Prostate gland (tissue), 2 donors: ENCODE data around the gene AFDN. TPM values are rescaled to one million over a fixed set of nuclear protein-coding genes. Genes with fewer than 3 reads are reported as not detected.

Experiments used
- DNase-seq: peaks from one replicate; pipeline ENCODE4 v3.0.0-alpha.2; 2019; ENCODE audit warnings: low spot score
- H3K27ac ChIP-seq, 2 donors: fragments of 200-600 bp; sonication (generic); 2 replicates each; pipeline ENCODE4 v1.5.1; 2017 to 2019
- H3K27me3 ChIP-seq: fragments of 200-600 bp; sonication (generic); replicated peaks from 2 replicates; pipeline ENCODE4 v1.5.1; 2019; ENCODE audit not compliant: insufficient read depth
- H3K36me3 ChIP-seq, 2 donors: fragments of 200-600 bp; sonication (generic); 1 replicate in 1 of 2; 2 replicates in 1 of 2; pipeline versions ENCODE4 v1.5.1 to v1.8.1; 2017 to 2019
- H3K4me1 ChIP-seq: fragments of 200-600 bp; sonication (generic); replicated peaks from 2 replicates; pipeline ENCODE4 v1.5.1; 2019
- H3K4me3 ChIP-seq, 2 donors: fragments of 200-600 bp; sonication (generic); 2 replicates each; pipeline ENCODE4 v1.5.1; 2017 to 2019
- H3K9me3 ChIP-seq: fragments of 200-600 bp; sonication (generic); 2 replicates; pipeline ENCODE4 v1.5.1; 2017
- POLR2A ChIP-seq: fragments of 450-650 bp; IDR thresholded peaks from one replicate; pipeline ENCODE4 v1.6.1; 2016; ENCODE audit warnings: antibody characterized with exemption, mild to moderate bottlenecking
- POLR2AphosphoS5 ChIP-seq: sonication (generic); formaldehyde crosslinking; IDR thresholded peaks from one replicate; pipeline ENCODE4 v1.6.1; 2017; ENCODE audit warnings: antibody characterized with exemption
- WGBS: methylation state at CpG from one replicate; pipeline ENCODE4 v1.1.5; 2018; 5-methylcytosine and 5-hydroxymethylcytosine counted together
- intact Hi-C: fragments of 100-400 bp; cut with DNase I; formaldehyde crosslinking; loops from one replicate; pipeline ENCODE4 v1.14.2; 2022
- total RNA-seq, 2 donors: library from RNA; depleted of rRNA; stranded (reverse); fragments of >200 nt; gene quantifications; one replicate each; pipeline ENCODE4 v1.1.0, GENCODE V29; 2016
- TF ChIP-seq, protein P1 (sequence below), 4 experiments: fragments of 200-600 bp in 2 of 4; fragments of 450-650 bp in 2 of 4; sonication (generic) in 2 of 4; IDR thresholded peaks; 1 replicate in 3 of 4; 2 replicates in 1 of 4; pipeline ENCODE4 v1.5.1; 2016 to 2019; ENCODE audit warnings: antibody characterized with exemption in 4 of 4, mild to moderate bottlenecking in 2 of 4, moderate library complexity in 2 of 4

The AFDN gene
- total RNA-seq, 2 donors from 2014 or later: 171 to 204 TPM

- H3K4me3 ChIP-seq: no peak overlapping the region
- no peak overlapping the region for H3K27ac ChIP-seq
- TF ChIP-seq POLR2AphosphoS5 (no peak), POLR2A (no peak)
- TF ChIP-seq, protein P1, sequence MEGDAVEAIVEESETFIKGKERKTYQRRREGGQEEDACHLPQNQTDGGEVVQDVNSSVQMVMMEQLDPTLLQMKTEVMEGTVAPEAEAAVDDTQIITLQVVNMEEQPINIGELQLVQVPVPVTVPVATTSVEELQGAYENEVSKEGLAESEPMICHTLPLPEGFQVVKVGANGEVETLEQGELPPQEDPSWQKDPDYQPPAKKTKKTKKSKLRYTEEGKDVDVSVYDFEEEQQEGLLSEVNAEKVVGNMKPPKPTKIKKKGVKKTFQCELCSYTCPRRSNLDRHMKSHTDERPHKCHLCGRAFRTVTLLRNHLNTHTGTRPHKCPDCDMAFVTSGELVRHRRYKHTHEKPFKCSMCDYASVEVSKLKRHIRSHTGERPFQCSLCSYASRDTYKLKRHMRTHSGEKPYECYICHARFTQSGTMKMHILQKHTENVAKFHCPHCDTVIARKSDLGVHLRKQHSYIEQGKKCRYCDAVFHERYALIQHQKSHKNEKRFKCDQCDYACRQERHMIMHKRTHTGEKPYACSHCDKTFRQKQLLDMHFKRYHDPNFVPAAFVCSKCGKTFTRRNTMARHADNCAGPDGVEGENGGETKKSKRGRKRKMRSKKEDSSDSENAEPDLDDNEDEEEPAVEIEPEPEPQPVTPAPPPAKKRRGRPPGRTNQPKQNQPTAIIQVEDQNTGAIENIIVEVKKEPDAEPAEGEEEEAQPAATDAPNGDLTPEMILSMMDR (IDR thresholded peaks at IDR 0.05): no peak
- H3K27me3 ChIP-seq: no peaks in the 10 kb centered on the region
- H3K4me1 ChIP-seq: no peaks in the 10 kb centered on the region
- H3K9me3 ChIP-seq: no peaks in the 10 kb centered on the region
- peak; percentile 2 for DNase-seq
- WGBS: 84% methylated on average over 13 of the region's 13 CpGs
- no peaks in the 10 kb centered on the region for H3K36me3 ChIP-seq
- intact Hi-C loops: no loop called here
Measured at GRCh38 chr6:167791780-167792478, 34.8 kb upstream of the AFDN start.

- Histone ChIP-seq H3K36me3 (no peaks in the 10 kb centered on the region), H3K4me1 (peaks cover 2% of the 10 kb centered on the region), H3K4me3 (no peak overlapping the region), H3K27ac (no peak overlapping the region), H3K27me3 (no peaks in the 10 kb centered on the region), H3K9me3 (no peaks in the 10 kb centered on the region)
- WGBS: 54% methylated on average over 9 of the region's 9 CpGs
- intact Hi-C loops: no loop called here
- TF ChIP-seq POLR2AphosphoS5 (no peak), POLR2A (no peak)
- TF ChIP-seq, protein P1 (IDR thresholded peaks at IDR 0.05): no peak
- no peak for DNase-seq
Measured at GRCh38 chr6:167793421-167793820, 33.3 kb upstream of the AFDN start.

GRCh38 chr6:167794161-167795157, 32.3 kb upstream of the AFDN start:
- Histone ChIP-seq H3K9me3 (no peaks in the 10 kb centered on the region), H3K36me3 (no peaks in the 10 kb centered on the region), H3K27ac (no peak overlapping the region), H3K4me1 (peaks cover 2% of the 10 kb centered on the region), H3K4me3 (no peak overlapping the region), H3K27me3 (no peaks in the 10 kb centered on the region)
- 90% methylated on average over 18 of the region's 18 CpGs for WGBS
- intact Hi-C loops: no loop called here
- no peak for DNase-seq
- TF ChIP-seq POLR2A (no peak), POLR2AphosphoS5 (no peak)
- TF ChIP-seq, protein P1 (IDR thresholded peaks at IDR 0.05): no peak

GRCh38 chr6:167795321-167795811, 31.3 kb upstream of the AFDN start:
- no peak for DNase-seq
- TF ChIP-seq POLR2AphosphoS5 (no peak), POLR2A (no peak)
- TF ChIP-seq, protein P1 (IDR thresholded peaks at IDR 0.05): no peak
- H3K36me3 ChIP-seq: no peaks in the 10 kb centered on the region
- no peaks in the 10 kb centered on the region for H3K9me3 ChIP-seq
- WGBS: 76% methylated on average over 16 of the region's 17 CpGs
- no peak overlapping the region for H3K27ac ChIP-seq
- no peaks in the 10 kb centered on the region for H3K27me3 ChIP-seq
- H3K4me1 ChIP-seq: peaks cover 2% of the 10 kb centered on the region
- no peak overlapping the region for H3K4me3 ChIP-seq
- intact Hi-C loops: no loop called here
